ENCODE data around the gene RNASE8.
A peak's percentile ranks its signal among the peaks of the same experiment; 100 is the strongest.
"Not testable (repeated sequence)": the region's sequence is repeated elsewhere in the genome, so short reads cannot be mapped to it uniquely, and the experiment has no call there.

The RNASE8 gene

DNA sequence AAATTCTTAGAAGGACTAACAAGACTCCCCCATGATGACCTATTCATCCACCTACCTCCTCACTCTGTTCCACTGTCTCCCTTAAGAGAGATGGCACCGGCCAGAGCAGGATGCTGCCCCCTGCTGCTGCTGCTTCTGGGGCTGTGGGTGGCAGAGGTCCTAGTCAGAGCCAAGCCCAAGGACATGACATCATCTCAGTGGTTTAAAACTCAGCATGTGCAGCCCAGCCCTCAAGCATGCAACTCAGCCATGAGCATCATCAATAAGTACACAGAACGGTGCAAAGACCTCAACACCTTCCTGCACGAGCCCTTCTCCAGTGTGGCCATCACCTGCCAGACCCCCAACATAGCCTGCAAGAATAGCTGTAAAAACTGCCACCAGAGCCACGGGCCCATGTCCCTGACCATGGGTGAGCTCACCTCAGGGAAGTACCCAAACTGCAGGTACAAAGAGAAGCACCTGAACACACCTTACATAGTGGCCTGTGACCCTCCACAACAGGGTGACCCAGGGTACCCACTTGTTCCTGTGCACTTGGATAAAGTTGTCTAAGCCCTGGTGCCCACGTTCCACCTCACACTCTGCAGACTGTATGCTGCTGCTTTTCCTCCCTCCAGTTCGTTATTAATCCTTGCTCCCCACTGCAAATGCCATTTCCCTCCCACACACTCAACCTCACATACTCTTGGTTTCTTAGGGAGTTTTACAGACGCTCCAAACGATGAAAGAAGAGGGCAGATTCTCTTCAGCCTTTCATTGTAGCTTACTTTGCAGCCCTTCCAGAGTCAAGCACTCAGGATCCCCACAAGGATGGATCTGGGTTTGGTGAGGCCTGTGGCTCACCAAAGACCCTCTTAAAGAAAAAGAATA is at the start of gene RNASE8:
Gene RNASE8, plus strand, starts transcription at position 20 of the 873 bp plus-strand sequence. Its CDS starts 71 bp downstream, at position 91.
- DNase-seq, result no peak

GRCh38 chr14:21009721-21010120 is 47.9 kb upstream of the RNASE8 start:
- DNase-seq, result not testable (repeated sequence)

DNA sequence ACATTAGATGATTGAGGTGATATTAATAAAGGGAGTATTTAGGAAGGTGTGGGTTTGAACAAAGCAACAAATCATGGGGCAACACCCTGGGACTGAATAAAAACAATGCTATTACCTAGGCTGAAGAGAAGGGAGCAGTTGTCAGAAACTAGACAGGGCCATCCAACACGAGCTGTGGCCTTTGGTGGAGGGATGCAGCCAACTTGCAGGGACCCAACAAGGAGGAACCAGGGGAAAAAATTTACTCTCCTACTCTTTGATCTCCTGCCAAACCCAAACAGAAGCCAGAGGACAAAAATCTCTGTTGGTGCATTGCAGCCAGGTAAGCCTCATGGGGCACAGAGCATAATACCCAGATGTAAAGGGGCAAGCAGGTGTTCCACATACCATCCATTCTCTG is 46.5 kb upstream of the RNASE8 start:
- no peak for DNase-seq

DNA sequence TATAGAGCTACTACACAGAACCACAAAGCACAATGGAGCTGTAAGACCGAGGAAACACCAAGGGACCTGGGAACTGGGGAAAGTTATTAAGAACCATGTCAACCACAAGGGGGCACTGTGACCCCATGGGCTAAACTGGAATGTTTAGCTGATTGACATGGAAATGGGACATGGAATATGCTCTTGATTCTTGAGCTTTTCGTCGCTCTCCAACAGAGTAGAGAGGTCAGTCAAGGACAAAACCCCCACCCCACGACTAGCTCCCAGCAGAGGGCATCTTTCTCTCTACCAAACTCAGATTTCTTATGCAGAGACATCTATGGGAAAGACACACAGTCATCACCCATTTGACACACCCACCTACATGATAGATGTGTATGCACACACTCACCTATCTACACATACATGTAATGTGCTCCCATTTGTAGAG is 42.8 kb upstream of the RNASE8 start:
- DNase-seq, result peak; percentile 42

- no peak for DNase-seq
Observed at GRCh38 chr14:21015312-21015711, 42.3 kb upstream of the RNASE8 start.

DNA sequence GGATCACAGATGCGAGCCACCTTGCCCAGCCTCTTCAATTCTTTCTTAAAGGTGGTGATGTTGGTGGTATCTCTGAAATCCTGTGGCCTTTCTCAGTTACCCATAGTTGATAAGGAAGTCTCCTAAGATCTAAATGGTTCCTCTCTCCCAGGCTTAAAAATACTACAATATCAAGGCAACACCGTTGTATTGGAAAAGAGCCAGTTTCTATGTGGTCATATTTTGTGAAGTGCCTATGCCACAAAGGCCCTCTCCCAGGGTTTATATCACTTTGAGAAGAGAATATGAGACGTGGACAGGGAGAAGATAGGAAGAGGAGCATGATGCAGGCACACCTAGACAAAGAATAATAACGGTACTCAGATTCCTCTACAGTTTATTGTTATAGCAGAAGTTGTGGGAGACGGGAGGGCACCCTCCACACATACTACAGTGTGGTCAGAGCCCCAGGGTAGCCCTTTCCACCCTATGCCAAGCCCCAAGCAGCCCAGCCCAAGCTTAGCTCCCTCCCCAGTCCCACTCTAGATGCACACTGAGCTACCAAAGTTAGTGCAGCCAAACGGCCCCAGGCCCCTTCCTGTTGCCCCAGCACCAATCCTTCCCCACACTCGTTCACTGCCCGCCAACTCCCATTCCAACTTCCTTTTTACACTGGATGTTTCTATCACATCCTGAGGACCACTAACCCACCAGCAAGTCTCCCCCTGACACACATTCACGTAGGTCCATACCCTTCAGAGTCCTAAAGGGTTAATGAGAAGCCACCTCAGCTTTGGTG is 41.0 kb upstream of the RNASE8 start:
- DNase-seq, result no peak

DNA sequence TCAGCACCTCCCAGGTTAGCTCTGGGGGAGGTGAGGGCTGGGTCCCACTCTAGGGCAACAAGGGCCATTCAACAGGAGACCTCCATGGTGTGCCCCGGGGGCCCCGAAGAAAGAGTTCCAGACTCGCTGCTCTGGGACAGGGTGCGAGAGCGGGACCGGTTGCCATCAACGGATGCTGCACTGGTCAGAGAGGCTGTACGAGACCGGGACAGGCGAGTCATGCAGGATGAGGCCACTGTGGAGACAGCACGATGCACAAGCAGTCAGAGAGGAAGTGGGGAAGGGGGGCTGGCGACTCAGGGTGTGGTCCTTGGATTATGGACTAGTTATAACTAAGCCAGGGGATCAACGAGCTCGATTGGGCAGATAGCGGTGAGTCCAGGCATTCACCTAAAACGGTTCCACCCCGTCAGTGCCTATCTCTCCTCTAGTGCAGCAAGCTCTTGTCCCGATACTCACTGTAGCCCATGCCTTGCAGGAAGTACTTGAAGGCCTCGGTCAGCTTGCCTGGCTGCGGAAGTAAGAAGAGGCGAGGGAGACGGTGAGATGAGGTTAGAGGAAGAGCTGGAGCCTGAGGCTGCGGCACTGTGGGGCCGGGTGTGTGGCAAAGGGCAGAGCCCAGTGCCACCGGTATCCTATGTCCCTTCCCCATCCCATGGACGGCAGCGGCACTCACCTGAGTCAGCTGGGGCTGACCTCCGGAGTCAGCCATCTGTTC is 39.9 kb upstream of the RNASE8 start:
- no peak for DNase-seq

DNA sequence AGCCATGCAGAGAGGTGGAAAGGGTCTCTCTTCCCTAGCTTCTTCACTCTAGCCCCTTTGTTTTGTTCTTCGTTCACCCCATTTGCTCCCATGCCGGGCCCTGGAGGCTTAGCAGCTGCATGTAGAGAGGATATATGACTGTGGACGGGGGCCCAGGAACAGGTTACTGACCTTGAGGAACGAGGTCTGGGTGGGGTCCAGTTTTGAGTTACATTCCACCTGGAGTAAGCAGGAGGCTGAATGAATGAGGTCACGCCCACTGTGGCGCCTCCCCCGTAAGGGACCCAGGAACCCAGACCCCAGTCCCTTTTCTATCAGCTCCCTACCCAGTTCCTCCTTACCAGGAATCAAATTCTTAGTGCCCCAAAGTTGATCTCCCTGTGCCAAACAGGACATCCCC is 39.3 kb upstream of the RNASE8 start:
- no peak for DNase-seq

DNA sequence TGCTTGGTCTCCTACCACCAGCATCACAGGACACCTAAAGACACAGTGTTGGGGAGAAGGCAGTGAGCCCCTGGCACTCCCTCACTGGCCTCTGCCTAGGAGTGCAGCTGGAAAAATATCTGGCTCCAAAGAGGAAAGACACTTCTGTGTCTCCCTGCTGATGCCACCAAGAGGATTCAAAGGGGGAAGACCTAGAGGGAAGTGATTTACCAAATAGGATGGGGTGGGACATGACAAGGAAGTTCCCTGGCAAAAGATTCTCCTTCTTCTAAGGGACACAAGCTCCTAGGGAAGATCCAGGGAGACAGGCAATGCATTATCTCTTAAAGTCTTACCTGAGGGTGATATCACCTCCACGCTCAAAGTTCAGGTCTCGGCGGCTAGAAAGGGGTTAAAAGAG is 38.8 kb upstream of the RNASE8 start:
- DNase-seq, result no peak

DNA sequence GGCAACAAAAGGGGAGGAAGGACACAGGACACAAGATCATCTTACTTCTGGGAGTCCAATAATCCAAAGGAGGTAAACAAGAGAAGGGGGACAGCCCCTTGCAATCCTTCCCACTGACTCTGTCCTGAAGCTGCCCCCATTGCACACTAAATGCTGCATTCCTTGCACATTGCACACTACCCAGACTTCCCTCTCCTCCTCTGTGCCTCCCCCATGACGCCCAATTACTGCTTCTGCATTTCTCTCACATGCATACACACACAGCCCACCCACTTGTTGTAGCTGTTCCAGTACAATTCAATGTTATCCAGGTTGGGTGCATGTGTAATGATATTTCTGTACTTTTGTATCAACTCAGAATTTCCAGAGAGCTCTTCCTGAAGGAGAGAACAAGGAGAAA is 38.3 kb upstream of the RNASE8 start:
- DNase-seq, result no peak

GRCh38 chr14:21020977-21021545 is 36.6 kb upstream of the RNASE8 start:
- no peak for DNase-seq

- DNase-seq, result no peak
Observed at GRCh38 chr14:21022686-21023085, 34.9 kb upstream of the RNASE8 start.

- no peak for DNase-seq
Observed at GRCh38 chr14:21023174-21023573, 34.4 kb upstream of the RNASE8 start.

DNA sequence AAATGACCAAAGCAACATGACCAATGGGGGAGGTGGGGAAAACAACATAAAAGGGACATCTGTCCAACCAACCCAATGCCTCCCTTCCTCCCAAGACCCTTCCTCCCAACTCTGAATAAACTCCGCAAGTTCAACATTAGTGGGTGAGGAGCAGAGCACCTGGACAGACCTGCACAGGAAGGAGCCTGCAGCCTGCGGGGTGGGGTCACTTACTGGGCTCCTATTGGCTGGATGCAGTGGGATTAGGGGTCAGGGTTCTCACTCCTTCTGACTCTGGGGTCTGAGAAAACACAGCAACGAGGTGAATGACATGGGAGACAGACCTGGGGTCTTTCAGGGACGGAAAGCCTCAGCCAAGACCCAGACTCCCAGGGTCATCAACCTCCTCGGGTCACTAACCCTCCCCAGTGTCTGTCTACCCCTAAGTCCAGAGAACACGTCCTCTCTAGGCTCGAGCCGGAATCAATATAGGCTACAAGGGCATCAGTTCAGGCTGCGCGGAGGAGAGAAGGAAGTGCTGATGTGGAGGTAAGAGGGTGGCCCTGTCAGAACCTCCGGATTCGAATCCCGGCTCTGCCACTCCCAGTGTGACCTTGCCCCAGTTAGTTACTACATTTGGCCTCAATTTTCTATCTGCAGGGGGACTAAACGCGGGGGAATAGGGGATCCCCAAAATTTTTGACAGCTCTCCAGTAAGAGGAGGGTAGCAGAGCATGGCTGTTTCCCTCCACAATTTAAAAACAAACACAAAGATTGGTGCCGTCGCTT is 33.6 kb upstream of the RNASE8 start:
- DNase-seq, result no peak

DNA sequence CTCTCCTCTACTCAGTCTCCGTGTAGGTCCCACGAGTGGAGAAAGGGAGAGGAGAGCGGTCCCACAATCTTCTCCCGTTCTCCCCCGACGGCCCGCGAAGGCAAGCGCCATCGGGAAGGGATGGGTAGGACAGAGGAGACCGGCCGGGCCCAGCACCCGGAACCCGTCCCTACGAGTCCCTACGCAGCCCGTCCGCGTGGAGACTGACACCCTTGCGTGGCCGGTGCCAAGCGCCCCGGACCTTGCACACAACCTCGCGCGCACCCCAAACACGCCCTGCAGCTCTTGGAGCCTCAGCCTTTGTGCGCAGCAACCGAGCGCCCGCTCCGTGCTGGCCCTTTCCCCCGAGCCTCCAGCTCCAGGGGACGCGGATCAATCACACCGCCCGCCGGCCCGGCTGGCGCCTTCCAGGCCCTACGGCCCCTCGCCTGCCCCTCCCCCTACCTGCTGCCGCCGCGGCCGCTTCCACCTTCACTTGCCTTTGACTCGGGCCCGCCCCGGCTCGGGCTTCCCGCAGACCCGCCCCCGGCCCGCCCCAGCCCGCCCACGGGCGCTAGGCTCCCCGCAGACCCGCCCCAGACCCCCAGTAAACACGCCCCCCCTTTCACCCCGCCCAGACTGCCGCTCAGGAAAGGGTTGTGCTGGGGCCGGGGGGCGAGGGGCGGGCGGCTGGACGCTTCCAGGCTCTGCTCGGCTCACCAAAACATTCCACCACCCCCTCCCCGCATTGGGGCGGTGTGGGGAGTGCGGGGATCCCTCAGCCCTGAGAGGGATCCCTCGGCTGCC is 32.8 kb upstream of the RNASE8 start, which contains the start of gene NDRG2:
Gene NDRG2, minus strand, starts transcription at position 477 of the 786 bp plus-strand sequence. CDS start 1,746 bp downstream, outside the sequence.
- no peak for DNase-seq

GRCh38 chr14:21025371-21026273 is 32.0 kb upstream of the RNASE8 start:
- DNase-seq, result no peak

GRCh38 chr14:21026274-21026987 is 31.2 kb upstream of the RNASE8 start:
- DNase-seq, result no peak

- no peak for DNase-seq
Observed at GRCh38 chr14:21026988-21027315, 30.7 kb upstream of the RNASE8 start.

DNA sequence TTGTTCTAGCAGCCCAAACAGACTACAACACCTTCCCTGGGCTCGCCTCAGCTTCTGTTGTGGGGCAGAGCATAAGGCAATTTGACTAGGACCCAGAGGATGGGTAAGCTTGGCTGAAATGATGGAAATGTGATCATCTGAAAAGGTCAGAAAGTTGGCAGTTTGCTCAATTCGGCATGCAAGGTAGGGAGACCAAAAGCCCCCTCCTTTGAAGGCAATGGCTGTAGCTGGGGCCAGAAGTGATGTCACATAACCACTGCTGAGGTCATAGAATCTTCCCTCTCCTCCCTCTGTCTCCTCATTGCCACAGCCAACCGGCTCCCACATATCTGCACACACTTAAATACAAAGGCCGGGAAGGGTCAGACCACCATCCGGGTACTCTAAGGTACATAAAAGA is 27.7 kb upstream of the RNASE8 start, which contains the start of gene TPPP2:
Gene TPPP2, plus strand, starts transcription at position 301 of the 400 bp plus-strand sequence. CDS start 365 bp downstream, outside the sequence.
- no peak for DNase-seq

Measured in NCI-H2081 treated with DMSO at 0.1 percent for 48 hours (cell line).